A549 (cell line): Measurements from ENCODE around the gene KRI1.
"Not testable (repeated sequence)": the region's sequence is repeated elsewhere in the genome, so short reads cannot be mapped to it uniquely, and the experiment has no call there.

Experiments used
- CBX8 ChIP-seq: fragments of 200-600 bp; sonication (generic); IDR thresholded peaks from 2 replicates; pipeline ENCODE4 v1.6.1; 2016
- CEBPB ChIP-seq, 2 experiments: fragments of >200 bp in 1 of 2; sonication (Bioruptor Twin) in 1 of 2; formaldehyde crosslinking in 1 of 2; IDR thresholded peaks; 2 replicates each; pipeline ENCODE4 v1.6.1; 2012 to 2016
- EHF ChIP-seq: fragments of 250-450 bp; sonication (Bioruptor Pico); IDR thresholded peaks from 2 replicates; pipeline ENCODE4 v1.5.0; 2020; ENCODE audit warnings: mild to moderate bottlenecking
- EP300 ChIP-seq, 2 experiments: fragments of >200 bp; sonication (Bioruptor Twin); formaldehyde crosslinking; IDR thresholded peaks; 2 replicates in 1 of 2; 3 replicates in 1 of 2; pipeline ENCODE4 v1.6.1; 2016 to 2017
- HDAC2 ChIP-seq: fragments of 200-600 bp; sonication (generic); IDR thresholded peaks from 2 replicates; pipeline ENCODE4 v1.6.1; 2016
- JUNB ChIP-seq: fragments of >200 bp; sonication (Bioruptor Twin); formaldehyde crosslinking; IDR thresholded peaks from 2 replicates; pipeline ENCODE4 v1.6.1; 2016
- KDM1A ChIP-seq: fragments of 200-600 bp; sonication (generic); IDR thresholded peaks from 2 replicates; pipeline ENCODE4 v1.6.1; 2016; ENCODE audit warnings: low read depth, mild to moderate bottlenecking
- MAFK ChIP-seq: fragments of 450-650 bp; IDR thresholded peaks from 2 replicates; pipeline ENCODE4 v1.6.1; 2014; ENCODE audit not compliant: partially characterized antibody
- MAZ ChIP-seq: fragments of 150-350 bp; IDR thresholded peaks from 2 replicates; pipeline ENCODE4 v1.6.1; 2014; ENCODE audit warnings: antibody characterized with exemption, low read depth, low read length, borderline replicate concordance
- POLR2A ChIP-seq: IDR thresholded peaks from 2 replicates; pipeline ENCODE4 v1.6.1; 2012; ENCODE audit warnings: mild to moderate bottlenecking, low read length
- SREBF2 ChIP-seq: fragments of 450-650 bp; IDR thresholded peaks from 2 replicates; pipeline ENCODE4 v1.6.1; 2014; ENCODE audit warnings: mild to moderate bottlenecking, moderate library complexity
- TF ChIP-seq, protein P1 (sequence below): fragments of >200 bp; sonication (Bioruptor Twin); formaldehyde crosslinking; IDR thresholded peaks from 3 replicates; pipeline ENCODE4 v1.5.1; 2016
- TF ChIP-seq, protein P2 (sequence below): IDR thresholded peaks from 2 replicates; pipeline ENCODE4 v1.6.1; 2012; ENCODE audit warnings: low read depth, borderline replicate concordance
- TF ChIP-seq, protein P3 (sequence below): IDR thresholded peaks from 2 replicates; pipeline ENCODE4 v1.6.1; 2012

DNA sequence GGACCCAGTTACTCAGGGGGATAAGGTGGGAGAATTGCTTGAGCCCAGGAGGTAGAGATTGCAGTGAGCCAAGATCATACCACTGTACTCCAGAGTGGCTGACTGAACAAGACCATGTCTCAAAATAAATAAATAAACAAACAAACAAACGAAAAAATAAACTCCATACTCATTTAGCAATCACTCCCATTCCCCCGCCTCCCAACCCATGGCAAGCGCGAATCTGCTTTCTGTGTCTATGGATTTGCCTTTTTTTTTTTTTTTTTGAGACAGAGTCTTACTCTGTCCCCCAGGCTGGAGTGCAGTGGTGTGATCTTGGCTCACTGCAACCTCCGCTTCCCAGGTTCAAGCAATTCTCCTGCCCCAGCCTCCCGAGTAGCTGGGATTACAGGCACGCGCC, 38.9 kb downstream of the KRI1 start:
- not testable (repeated sequence) for TF ChIP-seq MAFK; POLR2A; EP300 (IDR thresholded peaks at IDR 0.05); CBX8; CEBPB (IDR thresholded peaks at IDR 0.05); SREBF2; MAZ; KDM1A; JUNB; EHF (CRISPR knock-in tag); HDAC2
- TF ChIP-seq, protein P1, sequence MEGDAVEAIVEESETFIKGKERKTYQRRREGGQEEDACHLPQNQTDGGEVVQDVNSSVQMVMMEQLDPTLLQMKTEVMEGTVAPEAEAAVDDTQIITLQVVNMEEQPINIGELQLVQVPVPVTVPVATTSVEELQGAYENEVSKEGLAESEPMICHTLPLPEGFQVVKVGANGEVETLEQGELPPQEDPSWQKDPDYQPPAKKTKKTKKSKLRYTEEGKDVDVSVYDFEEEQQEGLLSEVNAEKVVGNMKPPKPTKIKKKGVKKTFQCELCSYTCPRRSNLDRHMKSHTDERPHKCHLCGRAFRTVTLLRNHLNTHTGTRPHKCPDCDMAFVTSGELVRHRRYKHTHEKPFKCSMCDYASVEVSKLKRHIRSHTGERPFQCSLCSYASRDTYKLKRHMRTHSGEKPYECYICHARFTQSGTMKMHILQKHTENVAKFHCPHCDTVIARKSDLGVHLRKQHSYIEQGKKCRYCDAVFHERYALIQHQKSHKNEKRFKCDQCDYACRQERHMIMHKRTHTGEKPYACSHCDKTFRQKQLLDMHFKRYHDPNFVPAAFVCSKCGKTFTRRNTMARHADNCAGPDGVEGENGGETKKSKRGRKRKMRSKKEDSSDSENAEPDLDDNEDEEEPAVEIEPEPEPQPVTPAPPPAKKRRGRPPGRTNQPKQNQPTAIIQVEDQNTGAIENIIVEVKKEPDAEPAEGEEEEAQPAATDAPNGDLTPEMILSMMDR: not testable (repeated sequence)
- TF ChIP-seq, protein P2, sequence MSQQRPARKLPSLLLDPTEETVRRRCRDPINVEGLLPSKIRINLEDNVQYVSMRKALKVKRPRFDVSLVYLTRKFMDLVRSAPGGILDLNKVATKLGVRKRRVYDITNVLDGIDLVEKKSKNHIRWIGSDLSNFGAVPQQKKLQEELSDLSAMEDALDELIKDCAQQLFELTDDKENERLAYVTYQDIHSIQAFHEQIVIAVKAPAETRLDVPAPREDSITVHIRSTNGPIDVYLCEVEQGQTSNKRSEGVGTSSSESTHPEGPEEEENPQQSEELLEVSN: not testable (repeated sequence)
- TF ChIP-seq, protein P3, sequence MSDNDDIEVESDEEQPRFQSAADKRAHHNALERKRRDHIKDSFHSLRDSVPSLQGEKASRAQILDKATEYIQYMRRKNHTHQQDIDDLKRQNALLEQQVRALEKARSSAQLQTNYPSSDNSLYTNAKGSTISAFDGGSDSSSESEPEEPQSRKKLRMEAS: not testable (repeated sequence)
